Skin epidermis (tissue), 12 donors: ENCODE measurements around the gene CANX.
"Not testable (repeated sequence)": the region's sequence is repeated elsewhere in the genome, so short reads cannot be mapped to it uniquely, and the experiment has no call there.

Experiments
- H3K27ac ChIP-seq, 21 experiments: fragments of 200-600 bp; sonication (generic) in 11 of 21; one replicate each; pipeline ENCODE4 v1.5.0; 2020; ENCODE audit warnings: mild to moderate bottlenecking in 3 of 21, inconsistent platforms in 2 of 21, moderate library complexity in 2 of 21
- H3K4me3 ChIP-seq, 7 experiments: fragments of 200-600 bp; sonication (generic) in 2 of 7; one replicate each; pipeline ENCODE4 v1.5.0; 2020; ENCODE audit warnings: inconsistent platforms in 2 of 7, mild to moderate bottlenecking in 2 of 7, moderate library complexity in 1 of 7

The CANX gene

GRCh38 chr5:179697993-179698934, 503 bp upstream of the CANX start:
- Histone ChIP-seq H3K27ac (peak overlapping the region; percentile 60 to 100 (median 99)), H3K4me3 (peak overlapping the region; percentile 77 to 100 (median 97))

- Histone ChIP-seq H3K4me3 (peak overlapping the region; percentile 77 to 100 (median 97)), H3K27ac (peak overlapping the region; percentile 94 to 100 (median 99))
Observed at GRCh38 chr5:179699616-179700237, 960 bp downstream of the CANX start.

GRCh38 chr5:179700401-179700918, 1.7 kb downstream of the CANX start:
- peak overlapping the region in 8 of 21 experiments; percentile 24 to 100 (median 98) for H3K27ac ChIP-seq
- H3K4me3 ChIP-seq, result peak overlapping the region in 5 of 7 experiments; percentile 77 to 100 (median 97)

GRCh38 chr5:179716286-179716685, 17.5 kb downstream of the CANX start:
- H3K27ac ChIP-seq, result no peak overlapping the region
- no peak overlapping the region for H3K4me3 ChIP-seq

- H3K27ac ChIP-seq, result no peak overlapping the region
- no peak overlapping the region for H3K4me3 ChIP-seq
Observed at GRCh38 chr5:179720222-179720621, 21.5 kb downstream of the CANX start.

GRCh38 chr5:179724163-179724562, 25.4 kb downstream of the CANX start:
- Histone ChIP-seq H3K27ac (no peak overlapping the region), H3K4me3 (no peak overlapping the region)

- no peak overlapping the region for H3K27ac ChIP-seq
Observed at GRCh38 chr5:179727106-179727505, 28.3 kb downstream of the CANX start.

GRCh38 chr5:179729303-179729702, 30.5 kb downstream of the CANX start:
- Histone ChIP-seq H3K4me3 (no peak overlapping the region), H3K27ac (no peak overlapping the region)

More at GRCh38 chr5:179727106-179727505, 28.3 kb downstream of the CANX start:
- H3K4me3 ChIP-seq, result no peak overlapping the region

GRCh38 chr5:179729727-179730126, 31.0 kb downstream of the CANX start:
- no peak overlapping the region for H3K27ac ChIP-seq
- H3K4me3 ChIP-seq, result no peak overlapping the region

GRCh38 chr5:179730356-179730755, 31.6 kb downstream of the CANX start:
- H3K27ac ChIP-seq, result no peak overlapping the region
- no peak overlapping the region for H3K4me3 ChIP-seq

- peak overlapping the region in 4 of 21 experiments; percentile 17 to 97 (median 54) for H3K27ac ChIP-seq
- no peak overlapping the region for H3K4me3 ChIP-seq
Observed at GRCh38 chr5:179730852-179731251, 32.1 kb downstream of the CANX start.

GRCh38 chr5:179731791-179732411, 33.1 kb downstream of the CANX start:
- Histone ChIP-seq H3K27ac (peak overlapping the region in 19 of 21 experiments; percentile 47 to 98 (median 94)), H3K4me3 (peak overlapping the region; percentile 64 to 99 (median 96))

GRCh38 chr5:179732412-179732917, 33.7 kb downstream of the CANX start, which contains the start of gene MAML1:
Gene MAML1 (plus strand): TSS chr5:179732822. CDS start chr5:179733113, 291 bp downstream.
- Histone ChIP-seq H3K27ac (peak within 1 kb of the TSS; percentile 87 to 98 (median 95)), H3K4me3 (peak within 1 kb of the TSS; percentile 64 to 99 (median 96))

GRCh38 chr5:179732918-179733771, 34.4 kb downstream of the CANX start:
- peak overlapping the region; percentile 64 to 99 (median 96) for H3K4me3 ChIP-seq
- H3K27ac ChIP-seq, result peak overlapping the region; percentile 87 to 98 (median 95)

GRCh38 chr5:179733772-179734126, 35.0 kb downstream of the CANX start:
- peak overlapping the region in 20 of 21 experiments; percentile 87 to 98 (median 95) for H3K27ac ChIP-seq
- peak overlapping the region; percentile 64 to 99 (median 96) for H3K4me3 ChIP-seq

GRCh38 chr5:179734536-179735164, 35.9 kb downstream of the CANX start:
- H3K27ac ChIP-seq, result peak overlapping the region in 7 of 21 experiments; percentile 12 to 98 (median 92)
- H3K4me3 ChIP-seq, result peak overlapping the region in 3 of 7 experiments; percentile 96 to 99 (median 97)

- Histone ChIP-seq H3K27ac (no peak overlapping the region), H3K4me3 (no peak overlapping the region)
Observed at GRCh38 chr5:179738742-179739141, 40.0 kb downstream of the CANX start.

- not testable (repeated sequence) for H3K27ac ChIP-seq
Observed at GRCh38 chr5:179744106-179744505, 45.3 kb downstream of the CANX start.

More at GRCh38 chr5:179744106-179744505, 45.3 kb downstream of the CANX start:
- not testable (repeated sequence) for H3K4me3 ChIP-seq
